HG03097 (cell line): Measurements from ENCODE around the gene MIPEP.
"Not testable (repeated sequence)": the region's sequence is repeated elsewhere in the genome, so short reads cannot be mapped to it uniquely, and the experiment has no call there.

Source experiments
- ATAC-seq: cut with Tn5 transposase; IDR thresholded peaks from one replicate; pipeline ENCODE4 v1.9.1; 2021; ENCODE audit not compliant: unreplicated experiment, low FRiP score

The MIPEP gene

GRCh38 chr13:23888658-23889614 lies at the start of gene MIPEP:
MIPEP (minus strand) TSS chr13:23889400; CDS start chr13:23889320, 80 bp downstream.
- peak; percentile 93 for ATAC-seq

GRCh38 chr13:23934520-23934919 lies 45.3 kb upstream of the MIPEP start:
- ATAC-seq, result no peak

GRCh38 chr13:23928985-23929384 lies 39.8 kb upstream of the MIPEP start:
- ATAC-seq, result no peak

GRCh38 chr13:23923031-23923430 lies 33.8 kb upstream of the MIPEP start:
- no peak for ATAC-seq

GRCh38 chr13:23922005-23922932 lies 33.1 kb upstream of the MIPEP start:
- no peak for ATAC-seq

GRCh38 chr13:23921451-23921888 lies 32.3 kb upstream of the MIPEP start:
- no peak for ATAC-seq

- no peak for ATAC-seq
Observed at GRCh38 chr13:23919006-23919405, 29.8 kb upstream of the MIPEP start.

- ATAC-seq, result no peak
Observed at GRCh38 chr13:23918208-23918607, 29.0 kb upstream of the MIPEP start.

GRCh38 chr13:23915308-23915707 lies 26.1 kb upstream of the MIPEP start:
- ATAC-seq, result no peak

GRCh38 chr13:23912469-23912868 lies 23.3 kb upstream of the MIPEP start:
- ATAC-seq, result no peak

- ATAC-seq, result no peak
Observed at GRCh38 chr13:23909606-23910005, 20.4 kb upstream of the MIPEP start.

- ATAC-seq, result no peak
Observed at GRCh38 chr13:23905766-23906165, 16.6 kb upstream of the MIPEP start.

- ATAC-seq, result no peak
Observed at GRCh38 chr13:23903906-23904280, 14.7 kb upstream of the MIPEP start.

GRCh38 chr13:23902975-23903905 lies 14.0 kb upstream of the MIPEP start:
- ATAC-seq, result no peak

GRCh38 chr13:23901365-23901764 lies 12.2 kb upstream of the MIPEP start:
- ATAC-seq, result no peak

- no peak for ATAC-seq
Observed at GRCh38 chr13:23899555-23899954, 10.4 kb upstream of the MIPEP start.

- no peak for ATAC-seq
Observed at GRCh38 chr13:23898101-23898500, 8.9 kb upstream of the MIPEP start.

- ATAC-seq, result not testable (repeated sequence)
Observed at GRCh38 chr13:23897452-23897919, 8.3 kb upstream of the MIPEP start, which contains the start of gene C1QTNF9B. C1QTNF9B (minus strand) TSS chr13:23897502.

- ATAC-seq, result not testable (repeated sequence)
Observed at GRCh38 chr13:23894746-23895145, 5.5 kb upstream of the MIPEP start.

- ATAC-seq, result not testable (repeated sequence)
Observed at GRCh38 chr13:23893791-23894190, 4.6 kb upstream of the MIPEP start.
